Measurements from ENCODE around the gene TPP1. TPM values are rescaled to one million over a fixed set of nuclear protein-coding genes. Genes with fewer than 3 reads are reported as not detected.

The TPP1 gene
- total and polyA plus RNA-seq, 9 of the 15 experiments (the other 6 are each of a cell fraction or from before 2014, with no cell fraction given): 7.5 to 75.8 (median 15.7) TPM

- 0 out of 2 replicates have a peak, but pooled peaks have one; percentile 70 for TF ChIP-seq AFF4 (CRISPR knock-in tag; IDR thresholded peaks at IDR 0.05)
- no peak for TF ChIP-seq ELK3 (CRISPR knock-in tag; IDR thresholded peaks at IDR 0.05)
- TF ChIP-seq VEZF1 (CRISPR knock-in tag; IDR thresholded peaks at IDR 0.05): peak; percentile 84
- TF ChIP-seq HMBOX1 (IDR thresholded peaks at IDR 0.05): peak; percentile 90
- TF ChIP-seq ZNF232 (CRISPR knock-in tag; IDR thresholded peaks at IDR 0.05): no peak
- TF ChIP-seq TAF9B (IDR thresholded peaks at IDR 0.05; ENCODE audit: partially characterized antibody): peak; percentile 79
- TF ChIP-seq MTF1 (CRISPR knock-in tag; IDR thresholded peaks at IDR 0.05; ENCODE audit: borderline replicate concordance): no peak
- TF ChIP-seq SMAD3 (CRISPR knock-in tag; conservative IDR thresholded peaks at IDR 0.05): 0 out of 2 replicates have a peak, but pooled peaks have one; percentile 12
- no peak for TF ChIP-seq RBM17 (IDR thresholded peaks at IDR 0.05; ENCODE audit: borderline replicate concordance, low read depth, low read length)
- peak; percentile 46 for TF ChIP-seq ATF7 (IDR thresholded peaks at IDR 0.05)
- peak; percentile 44 for TF ChIP-seq MEIS2 (IDR thresholded peaks at IDR 0.05; ENCODE audit: partially characterized antibody)
- no peak for TF ChIP-seq EZH2 (IDR thresholded peaks at IDR 0.05; ENCODE audit: borderline replicate concordance, low read depth, low read length)
- peak; percentile 48 to 82 for TF ChIP-seq MNT (conservative IDR thresholded peaks at IDR 0.05)
- TF ChIP-seq TRIM24 (IDR thresholded peaks at IDR 0.05): peak in 1 of 2 experiments; percentile 25; a peak in 2 of 4 replicates
- peak; percentile 49; the same call in 1 of the 2 replicates for TF ChIP-seq MYC (IDR thresholded peaks at IDR 0.05; ENCODE audit: low read depth, low read length)
- TF ChIP-seq MYC (CRISPR knock-in tag; IDR thresholded peaks at IDR 0.05; ENCODE audit: borderline replicate concordance, low read depth): no peak
- peak; percentile 43; the same call in 1 of the 2 replicates for TF ChIP-seq EP400 (IDR thresholded peaks at IDR 0.05)
- peak; percentile 99 for TF ChIP-seq DACH1 (IDR thresholded peaks at IDR 0.05; ENCODE audit: partially characterized antibody)
Measured at GRCh38 chr11:6618117-6619003, 862 bp downstream of the TPP1 start (continued).

Measured in K562 (cell line).